WTC11 (cell line): ENCODE data around the gene GRM8.

Experiments used
- CREB1 ChIP-seq: sonication (generic); formaldehyde crosslinking; IDR thresholded peaks from 2 replicates; pipeline ENCODE4 v1.8.0; 2023; ENCODE audit warnings: mild to moderate bottlenecking, missing genetic modification reagents
- NFE2L1 ChIP-seq: sonication (generic); formaldehyde crosslinking; IDR thresholded peaks from 2 replicates; pipeline ENCODE4 v1.8.1; 2023; ENCODE audit warnings: missing genetic modification reagents
- NR2C2 ChIP-seq: sonication (generic); formaldehyde crosslinking; IDR thresholded peaks from 2 replicates; pipeline ENCODE4 v1.8.0; 2022; ENCODE audit warnings: mild to moderate bottlenecking, missing genetic modification reagents
- ZNF416 ChIP-seq: fragments of 250-450 bp; sonication (Bioruptor Pico); IDR thresholded peaks from 2 replicates; pipeline ENCODE4 v1.9.0; 2021; ENCODE audit warnings: mild to moderate bottlenecking, inconsistent platforms
- ZNF423 ChIP-seq: fragments of 250-450 bp; sonication (Bioruptor Pico); IDR thresholded peaks from 2 replicates; pipeline ENCODE4 v2.1.2; 2022; ENCODE audit warnings: mild to moderate bottlenecking, moderate library complexity
- TF ChIP-seq, protein P1 (sequence below): sonication (generic); formaldehyde crosslinking; IDR thresholded peaks from 2 replicates; pipeline ENCODE4 v1.8.1; 2022; ENCODE audit warnings: low read depth, missing genetic modification reagents, borderline replicate concordance
- TF ChIP-seq, protein P2 (sequence below): sonication (generic); formaldehyde crosslinking; IDR thresholded peaks from 2 replicates; pipeline ENCODE4 v1.8.0; 2022; ENCODE audit warnings: mild to moderate bottlenecking, missing genetic modification reagents
- TF ChIP-seq, protein P3 (sequence below): sonication (generic); formaldehyde crosslinking; IDR thresholded peaks from 2 replicates; pipeline ENCODE4 v1.8.1; 2022; ENCODE audit warnings: missing genetic modification reagents, borderline replicate concordance
- TF ChIP-seq, protein P4 (sequence below): fragments of 200-600 bp; IDR thresholded peaks from 2 replicates; pipeline ENCODE4 v1.8.0; 2022; ENCODE audit warnings: antibody characterized with exemption

DNA sequence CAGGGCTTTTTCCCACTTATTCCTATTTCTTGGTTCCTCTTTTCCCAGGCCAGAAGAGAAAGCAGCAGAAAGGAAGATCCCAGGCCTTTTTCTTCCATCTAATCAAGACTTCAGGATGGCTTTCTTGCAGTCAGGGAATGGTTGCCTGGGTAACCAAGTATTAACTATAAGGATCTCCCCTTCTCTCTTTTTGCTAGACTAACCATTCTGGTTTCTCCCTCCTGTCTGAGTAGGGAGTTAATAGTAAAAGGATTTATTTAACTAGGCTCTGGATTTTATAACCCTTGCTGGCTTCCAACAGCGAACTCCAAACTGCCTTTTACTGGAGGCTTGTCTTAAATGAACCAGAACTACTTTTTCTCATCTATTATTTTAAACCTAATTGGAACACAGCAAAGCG lies 90.4 kb downstream of the GRM8 start:
- TF ChIP-seq NR2C2 (CRISPR knock-in tag) (no peak), ZNF423 (CRISPR knock-in tag) (no peak), NFE2L1 (CRISPR knock-in tag) (no peak), ZNF416 (CRISPR knock-in tag) (no peak), CREB1 (CRISPR knock-in tag) (no peak)
- TF ChIP-seq, protein P1, sequence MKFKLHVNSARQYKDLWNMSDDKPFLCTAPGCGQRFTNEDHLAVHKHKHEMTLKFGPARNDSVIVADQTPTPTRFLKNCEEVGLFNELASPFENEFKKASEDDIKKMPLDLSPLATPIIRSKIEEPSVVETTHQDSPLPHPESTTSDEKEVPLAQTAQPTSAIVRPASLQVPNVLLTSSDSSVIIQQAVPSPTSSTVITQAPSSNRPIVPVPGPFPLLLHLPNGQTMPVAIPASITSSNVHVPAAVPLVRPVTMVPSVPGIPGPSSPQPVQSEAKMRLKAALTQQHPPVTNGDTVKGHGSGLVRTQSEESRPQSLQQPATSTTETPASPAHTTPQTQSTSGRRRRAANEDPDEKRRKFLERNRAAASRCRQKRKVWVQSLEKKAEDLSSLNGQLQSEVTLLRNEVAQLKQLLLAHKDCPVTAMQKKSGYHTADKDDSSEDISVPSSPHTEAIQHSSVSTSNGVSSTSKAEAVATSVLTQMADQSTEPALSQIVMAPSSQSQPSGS (CRISPR knock-in tag) = no peak
- TF ChIP-seq, protein P2, sequence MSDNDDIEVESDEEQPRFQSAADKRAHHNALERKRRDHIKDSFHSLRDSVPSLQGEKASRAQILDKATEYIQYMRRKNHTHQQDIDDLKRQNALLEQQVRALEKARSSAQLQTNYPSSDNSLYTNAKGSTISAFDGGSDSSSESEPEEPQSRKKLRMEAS (CRISPR knock-in tag) = no peak
- TF ChIP-seq, protein P3, sequence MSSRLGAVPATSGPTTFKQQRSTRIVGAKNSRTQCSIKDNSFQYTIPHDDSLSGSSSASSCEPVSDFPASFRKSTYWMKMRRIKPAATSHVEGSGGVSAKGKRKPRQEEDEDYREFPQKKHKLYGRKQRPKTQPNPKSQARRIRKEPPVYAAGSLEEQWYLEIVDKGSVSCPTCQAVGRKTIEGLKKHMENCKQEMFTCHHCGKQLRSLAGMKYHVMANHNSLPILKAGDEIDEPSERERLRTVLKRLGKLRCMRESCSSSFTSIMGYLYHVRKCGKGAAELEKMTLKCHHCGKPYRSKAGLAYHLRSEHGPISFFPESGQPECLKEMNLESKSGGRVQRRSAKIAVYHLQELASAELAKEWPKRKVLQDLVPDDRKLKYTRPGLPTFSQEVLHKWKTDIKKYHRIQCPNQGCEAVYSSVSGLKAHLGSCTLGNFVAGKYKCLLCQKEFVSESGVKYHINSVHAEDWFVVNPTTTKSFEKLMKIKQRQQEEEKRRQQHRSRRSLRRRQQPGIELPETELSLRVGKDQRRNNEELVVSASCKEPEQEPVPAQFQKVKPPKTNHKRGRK = no peak
- TF ChIP-seq, protein P4, sequence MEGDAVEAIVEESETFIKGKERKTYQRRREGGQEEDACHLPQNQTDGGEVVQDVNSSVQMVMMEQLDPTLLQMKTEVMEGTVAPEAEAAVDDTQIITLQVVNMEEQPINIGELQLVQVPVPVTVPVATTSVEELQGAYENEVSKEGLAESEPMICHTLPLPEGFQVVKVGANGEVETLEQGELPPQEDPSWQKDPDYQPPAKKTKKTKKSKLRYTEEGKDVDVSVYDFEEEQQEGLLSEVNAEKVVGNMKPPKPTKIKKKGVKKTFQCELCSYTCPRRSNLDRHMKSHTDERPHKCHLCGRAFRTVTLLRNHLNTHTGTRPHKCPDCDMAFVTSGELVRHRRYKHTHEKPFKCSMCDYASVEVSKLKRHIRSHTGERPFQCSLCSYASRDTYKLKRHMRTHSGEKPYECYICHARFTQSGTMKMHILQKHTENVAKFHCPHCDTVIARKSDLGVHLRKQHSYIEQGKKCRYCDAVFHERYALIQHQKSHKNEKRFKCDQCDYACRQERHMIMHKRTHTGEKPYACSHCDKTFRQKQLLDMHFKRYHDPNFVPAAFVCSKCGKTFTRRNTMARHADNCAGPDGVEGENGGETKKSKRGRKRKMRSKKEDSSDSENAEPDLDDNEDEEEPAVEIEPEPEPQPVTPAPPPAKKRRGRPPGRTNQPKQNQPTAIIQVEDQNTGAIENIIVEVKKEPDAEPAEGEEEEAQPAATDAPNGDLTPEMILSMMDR = no peak
